Measurements from ENCODE around the gene PTPRB. TPM values are rescaled to one million over a fixed set of nuclear protein-coding genes. Genes with fewer than 3 reads are reported as not detected.

Gene PTPRB
- total RNA-seq, 1 donor from 2014 or later, result 91.4 TPM

DNA sequence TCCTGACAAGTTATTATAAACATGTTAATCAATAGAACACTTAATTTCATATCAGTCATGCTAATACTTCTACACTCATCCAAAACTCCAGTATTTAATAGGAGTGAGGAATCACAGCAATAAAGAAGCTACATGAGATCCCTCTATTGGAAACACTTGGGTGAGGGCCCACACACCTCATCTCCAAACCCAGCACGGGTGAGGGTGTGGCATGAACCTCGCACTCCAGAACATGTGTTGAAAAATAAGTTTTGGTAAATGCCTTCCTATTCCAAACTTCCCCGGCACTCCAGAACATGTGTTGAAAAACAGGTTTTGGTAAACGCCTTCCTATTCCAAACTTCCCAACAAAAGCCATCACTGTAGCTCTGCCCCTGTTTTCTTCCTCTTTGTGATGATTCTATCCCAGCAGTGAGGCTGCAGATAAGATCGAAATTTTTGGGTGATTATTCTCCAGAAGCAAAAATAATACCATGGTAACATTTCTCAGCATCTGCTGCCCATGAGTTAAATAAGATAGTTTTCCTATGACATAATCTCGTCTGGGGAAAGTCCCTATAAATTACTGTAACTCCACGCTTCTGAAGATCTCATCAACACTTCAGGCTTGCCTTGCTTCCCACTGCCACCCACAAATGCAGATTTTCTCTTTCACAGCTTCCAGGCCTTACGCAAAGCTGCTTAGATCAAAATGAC, 24.4 kb upstream of the PTPRB start:
- intact Hi-C loops (cut with DNase I), result no loop called here
- no peaks in the 10 kb centered on the region for H3K36me3 ChIP-seq
- H3K4me1 ChIP-seq, result peaks cover 6% of the 10 kb centered on the region
- H3K27me3 ChIP-seq (ENCODE audit: low read depth), result no peaks in the 10 kb centered on the region
- TF ChIP-seq CTCF (IDR thresholded peaks at IDR 0.05), result no peak
- ATAC-seq, result peak in 1 of 2 donors; percentile 21
- DNase-seq, result no peak
- no peak overlapping the region for H3K27ac ChIP-seq
- no peak overlapping the region for H3K4me3 ChIP-seq
- no peaks in the 10 kb centered on the region for H3K9me3 ChIP-seq

DNA sequence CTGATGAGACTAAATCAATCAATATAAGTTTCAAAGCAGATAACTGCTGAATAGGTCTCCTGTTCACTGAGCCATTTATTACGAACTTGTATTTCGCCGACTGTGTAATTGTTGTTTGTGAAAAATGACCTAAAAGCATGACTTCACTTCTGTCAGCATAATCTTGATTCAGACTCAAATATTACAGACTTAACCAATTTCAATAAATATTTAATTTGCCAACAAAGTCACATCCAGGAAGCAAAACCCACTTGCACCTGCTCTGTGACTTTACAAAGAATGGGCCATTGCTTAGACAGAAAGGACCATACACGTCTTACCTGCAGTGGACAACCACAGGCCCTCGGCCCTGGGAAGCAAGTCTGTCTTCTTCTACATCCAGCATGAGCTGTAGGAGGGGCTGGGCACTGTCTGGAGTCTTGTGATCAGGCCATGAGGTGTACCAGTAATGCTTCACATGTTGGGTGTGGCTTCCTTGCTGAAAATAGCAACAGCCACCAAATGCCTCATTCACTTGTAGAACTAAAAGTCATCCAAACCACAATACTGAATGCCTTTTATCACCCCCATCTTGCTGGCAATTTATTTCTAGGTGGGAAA, 23.5 kb upstream of the PTPRB start:
- intact Hi-C loops (cut with DNase I), result no loop called here

GRCh38 chr12:70660002-70660604, 22.9 kb upstream of the PTPRB start:
- Histone ChIP-seq H3K4me1 (peaks cover 6% of the 10 kb centered on the region), H3K9me3 (no peaks in the 10 kb centered on the region), H3K27me3 (ENCODE audit: low read depth) (no peaks in the 10 kb centered on the region), H3K4me3 (no peak overlapping the region), H3K36me3 (no peaks in the 10 kb centered on the region), H3K27ac (no peak overlapping the region)
- intact Hi-C loops (cut with DNase I), result no loop called here
- no peak for DNase-seq
- no peak for TF ChIP-seq CTCF (IDR thresholded peaks at IDR 0.05)
- no peak for ATAC-seq

More for the DNA sequence above, 23.5 kb upstream of the PTPRB start:
- DNase-seq (no peak), ATAC-seq (peak; percentile 34 to 36)
- no peak overlapping the region for H3K27ac ChIP-seq
- no peaks in the 10 kb centered on the region for H3K36me3 ChIP-seq
- no peak for TF ChIP-seq CTCF (IDR thresholded peaks at IDR 0.05)
- no peaks in the 10 kb centered on the region for H3K27me3 ChIP-seq (ENCODE audit: low read depth)
- H3K9me3 ChIP-seq, result no peaks in the 10 kb centered on the region
- no peak overlapping the region for H3K4me3 ChIP-seq
- H3K4me1 ChIP-seq, result peaks cover 6% of the 10 kb centered on the region

- Histone ChIP-seq H3K4me1 (peaks cover 6% of the 10 kb centered on the region), H3K4me3 (no peak overlapping the region), H3K9me3 (no peaks in the 10 kb centered on the region), H3K27ac (no peak overlapping the region), H3K36me3 (no peaks in the 10 kb centered on the region), H3K27me3 (ENCODE audit: low read depth) (no peaks in the 10 kb centered on the region)
- no peak for TF ChIP-seq CTCF (IDR thresholded peaks at IDR 0.05)
- intact Hi-C loops (cut with DNase I), result no loop called here
- DNase-seq (no peak), ATAC-seq (no peak)
Measured at GRCh38 chr12:70659077-70659606, 21.9 kb upstream of the PTPRB start.

DNA sequence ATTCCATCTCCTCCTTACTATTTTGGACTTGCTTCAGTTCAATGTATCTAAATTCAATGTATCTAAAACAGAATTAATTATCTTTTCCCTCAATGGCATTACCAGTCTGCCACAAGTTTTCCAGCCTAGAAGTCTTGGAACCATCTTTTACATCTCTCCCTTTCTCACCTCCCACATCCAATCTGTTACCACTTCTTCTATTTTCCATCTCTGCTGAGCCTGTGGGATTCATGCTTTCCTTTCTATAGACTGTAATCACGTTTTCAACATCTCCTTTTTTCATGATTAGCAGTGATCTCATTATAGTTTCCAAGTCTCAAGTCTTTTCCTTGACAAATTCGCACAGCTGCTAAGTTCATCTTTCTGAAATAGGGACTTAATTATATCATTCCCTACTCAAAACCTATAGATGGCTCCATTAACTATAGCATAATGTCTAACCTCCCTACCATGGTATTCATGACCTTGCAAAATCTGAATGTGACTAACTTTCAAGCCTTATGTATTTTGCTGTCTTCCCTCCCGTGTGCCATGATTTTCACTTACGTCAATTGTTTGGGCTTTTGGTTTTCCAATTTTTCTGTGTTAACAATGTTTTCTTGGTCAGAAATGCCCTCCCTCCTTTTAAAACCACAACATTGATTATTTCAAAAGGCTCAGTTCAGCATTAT, 20.5 kb upstream of the PTPRB start:
- H3K4me1 ChIP-seq, result peaks cover 6% of the 10 kb centered on the region
- H3K27ac ChIP-seq, result no peak overlapping the region
- H3K27me3 ChIP-seq (ENCODE audit: low read depth), result no peaks in the 10 kb centered on the region
- DNase-seq (no peak), ATAC-seq (no peak)
- no peak overlapping the region for H3K4me3 ChIP-seq
- intact Hi-C loops (cut with DNase I), result no loop called here
- H3K36me3 ChIP-seq, result no peaks in the 10 kb centered on the region
- TF ChIP-seq CTCF (IDR thresholded peaks at IDR 0.05), result no peak
- no peaks in the 10 kb centered on the region for H3K9me3 ChIP-seq
